Measurements from ENCODE around the gene PRR19. TPM values are rescaled to one million over a fixed set of nuclear protein-coding genes. Genes with fewer than 3 reads are reported as not detected.

Gene PRR19
- total RNA-seq, 2 experiments from 2014 or later = 0.40 to 1.4 TPM

- peaks cover 5% of the 10 kb centered on the region; the same call in 1 of the 2 replicates for H3K79me2 ChIP-seq (ENCODE audit: insufficient read depth, low read depth, low read length)
- intact Hi-C loops (cut with micrococcal nuclease; ENCODE audit: unreplicated experiment) = no loop called here
- no TSS peak for BruUV-seq (replicated peaks)
- no peak overlapping the region for H3K4me2 ChIP-seq (ENCODE audit: low read length)
- no peaks in the 10 kb centered on the region for H3K9me3 ChIP-seq (ENCODE audit: low read length)
- no peak overlapping the region for H3K27ac ChIP-seq (ENCODE audit: low read depth, low read length, poor library complexity, severe bottlenecking)
- no peak overlapping the region for H2AFZ ChIP-seq (ENCODE audit: low read length)
- ChIA-PET POLR2A (no interaction called here), CTCF (ENCODE audit: unreplicated experiment) (no interaction called here)
- DNase-seq (ENCODE audit: low spot score) = no peak
- H3K4me1 ChIP-seq (ENCODE audit: insufficient read depth, low read length, poor library complexity, severe bottlenecking) = peaks cover 6% of the 10 kb centered on the region
- H3K9me2 ChIP-seq (ENCODE audit: insufficient read depth, low read length) = no peaks in the 10 kb centered on the region
- peaks cover 10% of the 10 kb centered on the region; the same call in 1 of the 2 replicates for H3K36me3 ChIP-seq (ENCODE audit: insufficient read depth, low read length)
- TF ChIP-seq EZH2phosphoT487 (IDR thresholded peaks at IDR 0.05; ENCODE audit: borderline replicate concordance, low read depth, low read length) = no peak
- no peak for TF ChIP-seq CTCF (conservative IDR thresholded peaks at IDR 0.05; ENCODE audit: low read length)
- no peaks in the 10 kb centered on the region for H4K20me1 ChIP-seq (ENCODE audit: insufficient read depth, low read length)
- H3K4me3 ChIP-seq (ENCODE audit: low read depth, low read length, poor library complexity, severe bottlenecking) = no peak overlapping the region
Observed at GRCh38 chr19:42332059-42332458, 30.1 kb downstream of the PRR19 start.

DNA sequence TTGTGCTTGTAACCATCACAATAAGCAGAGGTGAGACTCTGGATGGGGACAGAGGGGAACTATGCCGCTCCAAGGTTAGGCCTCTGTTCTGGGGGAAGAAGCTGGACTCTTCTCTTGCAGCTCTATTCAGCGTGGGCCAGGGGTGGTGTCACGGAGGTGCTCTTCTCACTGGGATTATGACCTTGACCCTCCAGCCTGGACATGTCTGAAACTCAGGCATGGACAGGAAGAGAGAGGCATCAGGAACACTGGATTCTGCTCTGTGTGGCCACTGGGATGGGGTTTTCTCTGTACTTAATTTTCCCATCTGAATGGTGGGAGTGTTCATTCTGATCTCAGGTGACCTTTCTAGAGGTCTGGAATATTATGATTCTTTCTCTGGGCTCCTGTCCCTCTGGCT lies 31.1 kb downstream of the PRR19 start:
- Histone ChIP-seq H3K9me2 (ENCODE audit: insufficient read depth, low read length) (no peaks in the 10 kb centered on the region), H3K4me3 (ENCODE audit: low read depth, low read length, poor library complexity, severe bottlenecking) (no peak overlapping the region), H2AFZ (ENCODE audit: low read length) (no peak overlapping the region), H3K9me3 (ENCODE audit: low read length) (no peaks in the 10 kb centered on the region), H3K36me3 (ENCODE audit: insufficient read depth, low read length) (peaks cover 11% of the 10 kb centered on the region; the same call in 1 of the 2 replicates), H3K79me2 (ENCODE audit: insufficient read depth, low read depth, low read length) (no peaks in the 10 kb centered on the region), H4K20me1 (ENCODE audit: insufficient read depth, low read length) (no peaks in the 10 kb centered on the region), H3K27ac (ENCODE audit: low read depth, low read length, poor library complexity, severe bottlenecking) (no peak overlapping the region), H3K4me2 (ENCODE audit: low read length) (no peak overlapping the region), H3K4me1 (ENCODE audit: insufficient read depth, low read length, poor library complexity, severe bottlenecking) (no peaks in the 10 kb centered on the region)
- TF ChIP-seq CTCF (conservative IDR thresholded peaks at IDR 0.05; ENCODE audit: low read length) = no peak
- TF ChIP-seq EZH2phosphoT487 (IDR thresholded peaks at IDR 0.05; ENCODE audit: borderline replicate concordance, low read depth, low read length) = no peak
- intact Hi-C loops (cut with micrococcal nuclease; ENCODE audit: unreplicated experiment) = no loop called here
- CTCF ChIA-PET (ENCODE audit: unreplicated experiment) = no interaction called here
- BruUV-seq (replicated peaks) = no TSS peak
- POLR2A ChIA-PET = interaction anchor here (0.6 kb wide), 1 partner anchor 236 kb away, joined by 8 read pairs; no protein-coding TSS in a partner anchor
- DNase-seq (ENCODE audit: low spot score) = no peak

DNA sequence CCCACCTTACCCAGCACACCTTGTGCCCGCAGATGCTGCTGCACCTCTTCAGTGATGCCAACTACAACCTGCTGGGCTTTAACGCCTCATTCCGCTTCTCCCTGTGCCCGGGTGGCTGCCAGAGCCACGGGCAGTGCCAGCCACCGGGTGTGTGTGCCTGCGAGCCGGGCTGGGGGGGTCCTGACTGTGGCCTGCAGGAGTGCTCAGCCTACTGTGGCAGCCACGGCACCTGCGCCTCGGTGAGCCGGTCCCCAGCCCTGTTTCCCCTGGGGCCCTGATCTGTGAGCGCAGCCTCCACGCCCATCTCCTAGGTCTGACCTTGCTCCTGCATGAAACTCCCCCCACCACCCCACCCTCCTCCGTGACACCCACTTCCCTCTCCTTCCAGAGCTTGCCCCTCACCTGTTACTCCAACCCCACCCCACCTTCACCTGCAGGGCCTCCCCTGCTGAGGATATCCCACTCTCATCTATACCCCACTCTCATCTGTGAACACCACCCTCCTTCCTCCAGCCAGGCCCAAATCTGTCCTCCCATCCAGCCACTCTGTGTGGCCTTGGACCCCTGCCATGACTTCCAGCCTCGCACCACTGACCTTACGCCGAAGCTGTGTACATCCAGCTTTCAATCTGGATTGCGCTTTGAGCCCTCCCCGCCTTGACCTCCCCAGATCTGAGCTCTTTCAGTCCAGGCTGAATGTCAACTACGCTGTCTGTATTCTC lies 32.2 kb downstream of the PRR19 start:
- Histone ChIP-seq H3K4me2 (ENCODE audit: low read length) (no peak overlapping the region), H3K9me3 (ENCODE audit: low read length) (no peaks in the 10 kb centered on the region), H3K36me3 (ENCODE audit: insufficient read depth, low read length) (peaks cover 11% of the 10 kb centered on the region; the same call in 1 of the 2 replicates), H3K4me3 (ENCODE audit: low read depth, low read length, poor library complexity, severe bottlenecking) (no peak overlapping the region), H2AFZ (ENCODE audit: low read length) (no peak overlapping the region), H3K4me1 (ENCODE audit: insufficient read depth, low read length, poor library complexity, severe bottlenecking) (no peaks in the 10 kb centered on the region), H3K9me2 (ENCODE audit: insufficient read depth, low read length) (no peaks in the 10 kb centered on the region), H3K79me2 (ENCODE audit: insufficient read depth, low read depth, low read length) (no peaks in the 10 kb centered on the region), H3K27ac (ENCODE audit: low read depth, low read length, poor library complexity, severe bottlenecking) (no peak overlapping the region), H4K20me1 (ENCODE audit: insufficient read depth, low read length) (no peaks in the 10 kb centered on the region)
- TF ChIP-seq CTCF (conservative IDR thresholded peaks at IDR 0.05; ENCODE audit: low read length) = no peak
- no TSS peak for BruUV-seq (replicated peaks)
- CTCF ChIA-PET (ENCODE audit: unreplicated experiment) = no interaction called here
- no peak for DNase-seq (ENCODE audit: low spot score)
- intact Hi-C loops (cut with micrococcal nuclease; ENCODE audit: unreplicated experiment) = no loop called here
- POLR2A ChIA-PET = no interaction called here
